Loucy (cell line): Measurements from ENCODE around the gene POLD1.

Experiments
- EZH2phosphoT487 ChIP-seq: fragments of 200-600 bp; IDR thresholded peaks from 2 replicates; pipeline ENCODE4 v1.6.1; 2018; ENCODE audit warnings: antibody characterized with exemption, mild to moderate bottlenecking, moderate library complexity, borderline replicate concordance
- TF ChIP-seq, protein P1 (sequence below): fragments of 200-600 bp; sonication (generic); conservative IDR thresholded peaks from 2 replicates; pipeline ENCODE4 v1.5.1; 2014; ENCODE audit warnings: mild to moderate bottlenecking, antibody characterized with exemption, low read length

GRCh38 chr19:50423279-50424113 lies 39.3 kb downstream of the POLD1 start:
- TF ChIP-seq, protein P1, sequence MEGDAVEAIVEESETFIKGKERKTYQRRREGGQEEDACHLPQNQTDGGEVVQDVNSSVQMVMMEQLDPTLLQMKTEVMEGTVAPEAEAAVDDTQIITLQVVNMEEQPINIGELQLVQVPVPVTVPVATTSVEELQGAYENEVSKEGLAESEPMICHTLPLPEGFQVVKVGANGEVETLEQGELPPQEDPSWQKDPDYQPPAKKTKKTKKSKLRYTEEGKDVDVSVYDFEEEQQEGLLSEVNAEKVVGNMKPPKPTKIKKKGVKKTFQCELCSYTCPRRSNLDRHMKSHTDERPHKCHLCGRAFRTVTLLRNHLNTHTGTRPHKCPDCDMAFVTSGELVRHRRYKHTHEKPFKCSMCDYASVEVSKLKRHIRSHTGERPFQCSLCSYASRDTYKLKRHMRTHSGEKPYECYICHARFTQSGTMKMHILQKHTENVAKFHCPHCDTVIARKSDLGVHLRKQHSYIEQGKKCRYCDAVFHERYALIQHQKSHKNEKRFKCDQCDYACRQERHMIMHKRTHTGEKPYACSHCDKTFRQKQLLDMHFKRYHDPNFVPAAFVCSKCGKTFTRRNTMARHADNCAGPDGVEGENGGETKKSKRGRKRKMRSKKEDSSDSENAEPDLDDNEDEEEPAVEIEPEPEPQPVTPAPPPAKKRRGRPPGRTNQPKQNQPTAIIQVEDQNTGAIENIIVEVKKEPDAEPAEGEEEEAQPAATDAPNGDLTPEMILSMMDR: no peak
- TF ChIP-seq EZH2phosphoT487: no peak
